Memory B cell (primary cell): ENCODE data around the gene HTR2C.
"Not testable (repeated sequence)": the region's sequence is repeated elsewhere in the genome, so short reads cannot be mapped to it uniquely, and the experiment has no call there.

Experiments used
- ATAC-seq: fragments of 150-1000 bp; cut with Tn5 transposase; 2 replicates; pipeline ENCODE4 v1.10.0; 2021; ENCODE audit warnings: low read depth, mild to moderate bottlenecking, moderate library complexity
- DNase-seq, 2 donors: peaks; one replicate each; pipeline ENCODE4 v3.0.0; 2022; ENCODE audit warnings: low spot score in 2 of 2
- H3K27ac Mint-ChIP-seq: one replicate; pipeline ENCODE4 v1.8.0; 2022; ENCODE audit warnings: mild to moderate bottlenecking, moderate library complexity, mixed read lengths
- H3K27me3 Mint-ChIP-seq: one replicate; pipeline ENCODE4 v1.8.0; 2022; ENCODE audit warnings: mixed read lengths
- H3K36me3 Mint-ChIP-seq: one replicate; pipeline ENCODE4 v1.8.0; 2022; ENCODE audit warnings: mild to moderate bottlenecking, mixed read lengths
- H3K4me1 Mint-ChIP-seq: one replicate; pipeline ENCODE4 v1.8.0; 2022; ENCODE audit warnings: mixed read lengths
- H3K4me3 Mint-ChIP-seq: one replicate; pipeline ENCODE4 v1.8.0; 2022; ENCODE audit warnings: mild to moderate bottlenecking, moderate library complexity, mixed read lengths
- H3K9me3 Mint-ChIP-seq: one replicate; pipeline ENCODE4 v1.8.0; 2022; ENCODE audit warnings: mixed read lengths

Gene HTR2C

DNA sequence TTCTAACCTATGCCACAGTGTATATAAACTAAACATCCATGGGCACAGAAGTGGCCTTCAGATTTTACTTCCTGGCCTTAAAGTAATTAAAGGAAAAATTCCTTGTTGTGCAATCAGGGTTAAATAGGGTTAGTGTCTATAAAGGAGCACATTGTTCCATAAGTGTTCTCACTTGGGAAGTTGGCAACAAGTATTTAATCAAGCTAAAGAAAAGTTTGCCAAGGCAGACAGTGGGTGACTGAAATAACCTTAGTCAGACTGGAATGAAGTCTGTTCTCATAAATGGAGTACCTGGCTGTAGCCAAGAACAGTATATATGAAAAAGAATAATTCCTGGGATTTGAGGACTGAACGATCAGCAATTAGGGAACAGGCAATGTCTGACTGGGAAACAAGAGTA, 213.6 kb downstream of the HTR2C start:
- no peak for DNase-seq

GRCh38 chrX:114798907-114799306, 215.0 kb downstream of the HTR2C start:
- Mint-ChIP-seq H3K36me3 (no peaks in the 10 kb centered on the region), H3K4me3 (no peak overlapping the region), H3K27me3 (no peaks in the 10 kb centered on the region), H3K4me1 (no peaks in the 10 kb centered on the region), H3K9me3 (no peaks in the 10 kb centered on the region), H3K27ac (no peak overlapping the region)
- no peak for DNase-seq
- ATAC-seq = no peak

More for the DNA sequence above, 213.6 kb downstream of the HTR2C start:
- Mint-ChIP-seq H3K36me3 (no peaks in the 10 kb centered on the region), H3K27me3 (no peaks in the 10 kb centered on the region), H3K4me3 (no peak overlapping the region), H3K4me1 (no peaks in the 10 kb centered on the region), H3K9me3 (peaks cover 1% of the 10 kb centered on the region), H3K27ac (no peak overlapping the region)
- ATAC-seq = no peak

DNA sequence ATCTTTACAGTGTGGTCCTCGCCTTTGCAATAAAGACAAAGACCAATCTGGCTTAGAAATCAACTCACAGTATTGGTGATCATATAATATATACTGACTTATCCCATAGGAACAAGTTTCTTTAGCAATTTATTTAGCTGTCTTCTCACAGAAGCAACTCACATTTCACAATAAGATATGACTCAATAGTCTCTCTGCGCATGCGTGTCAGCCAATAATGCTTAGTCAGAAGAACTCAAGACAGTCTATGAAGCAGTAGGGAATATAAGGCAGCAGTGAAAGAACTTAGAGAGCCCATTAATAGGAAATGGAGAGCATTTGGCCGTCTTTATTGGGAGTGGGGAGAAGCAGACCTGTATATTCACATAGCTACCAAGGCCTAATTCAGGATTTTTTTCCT, 216.8 kb downstream of the HTR2C start:
- ATAC-seq (no peak), DNase-seq (no peak)
- Mint-ChIP-seq H3K4me1 (no peaks in the 10 kb centered on the region), H3K9me3 (no peaks in the 10 kb centered on the region), H3K27ac (no peak overlapping the region), H3K36me3 (no peaks in the 10 kb centered on the region), H3K4me3 (no peak overlapping the region), H3K27me3 (no peaks in the 10 kb centered on the region)

- ATAC-seq (no peak), DNase-seq (no peak)
- H3K4me3 Mint-ChIP-seq = no peak overlapping the region
- no peaks in the 10 kb centered on the region for H3K36me3 Mint-ChIP-seq
- no peaks in the 10 kb centered on the region for H3K9me3 Mint-ChIP-seq
- no peak overlapping the region for H3K27ac Mint-ChIP-seq
- no peaks in the 10 kb centered on the region for H3K27me3 Mint-ChIP-seq
- H3K4me1 Mint-ChIP-seq = no peaks in the 10 kb centered on the region
Observed at GRCh38 chrX:114819509-114819908, 235.6 kb downstream of the HTR2C start.

DNA sequence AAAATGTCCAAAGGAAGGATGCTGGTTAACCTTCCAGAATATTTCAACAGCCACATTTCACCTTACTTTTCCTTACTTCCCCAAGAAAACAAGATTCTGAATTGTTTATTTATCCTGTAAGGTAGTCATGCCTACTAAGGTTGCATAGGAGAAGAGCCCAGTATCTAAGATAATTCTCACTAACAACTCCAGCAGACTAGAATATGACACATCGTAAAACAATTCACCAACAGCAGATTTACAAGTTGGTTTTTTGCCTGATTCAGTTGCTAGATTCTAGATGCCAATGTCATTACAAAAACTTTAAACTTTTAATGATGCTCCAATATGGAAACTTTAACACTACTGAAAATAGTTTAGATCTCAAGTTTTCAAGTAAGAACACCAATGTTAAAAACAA, 257.2 kb downstream of the HTR2C start:
- H3K4me3 Mint-ChIP-seq = no peak overlapping the region
- no peaks in the 10 kb centered on the region for H3K4me1 Mint-ChIP-seq
- no peaks in the 10 kb centered on the region for H3K36me3 Mint-ChIP-seq
- no peaks in the 10 kb centered on the region for H3K27me3 Mint-ChIP-seq
- no peak overlapping the region for H3K27ac Mint-ChIP-seq
- no peak for DNase-seq
- ATAC-seq = no peak
- H3K9me3 Mint-ChIP-seq = no peaks in the 10 kb centered on the region

DNA sequence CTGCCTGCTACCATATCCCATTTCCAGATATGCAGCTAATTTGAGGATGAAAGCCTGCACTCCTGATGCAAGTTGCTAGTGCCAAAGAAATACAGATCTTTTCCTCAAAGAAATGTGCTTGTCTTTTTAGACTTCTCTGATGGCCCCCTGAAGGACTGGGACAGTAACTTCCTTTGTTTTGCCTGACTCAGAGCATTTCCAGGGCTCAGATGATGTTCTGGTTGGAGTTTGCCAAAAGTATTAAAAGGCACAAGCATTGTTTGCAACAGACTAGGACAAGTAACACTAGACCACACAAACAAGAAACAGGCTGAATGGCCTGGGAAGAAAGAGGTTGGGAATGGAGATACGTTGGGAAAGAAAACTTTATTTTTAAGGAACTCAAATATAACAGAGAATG, 258.3 kb downstream of the HTR2C start:
- no peaks in the 10 kb centered on the region for H3K36me3 Mint-ChIP-seq
- H3K4me3 Mint-ChIP-seq = no peak overlapping the region
- ATAC-seq = no peak
- H3K27me3 Mint-ChIP-seq = no peaks in the 10 kb centered on the region
- H3K9me3 Mint-ChIP-seq = no peaks in the 10 kb centered on the region
- H3K27ac Mint-ChIP-seq = no peak overlapping the region
- no peaks in the 10 kb centered on the region for H3K4me1 Mint-ChIP-seq
- DNase-seq = no peak

DNA sequence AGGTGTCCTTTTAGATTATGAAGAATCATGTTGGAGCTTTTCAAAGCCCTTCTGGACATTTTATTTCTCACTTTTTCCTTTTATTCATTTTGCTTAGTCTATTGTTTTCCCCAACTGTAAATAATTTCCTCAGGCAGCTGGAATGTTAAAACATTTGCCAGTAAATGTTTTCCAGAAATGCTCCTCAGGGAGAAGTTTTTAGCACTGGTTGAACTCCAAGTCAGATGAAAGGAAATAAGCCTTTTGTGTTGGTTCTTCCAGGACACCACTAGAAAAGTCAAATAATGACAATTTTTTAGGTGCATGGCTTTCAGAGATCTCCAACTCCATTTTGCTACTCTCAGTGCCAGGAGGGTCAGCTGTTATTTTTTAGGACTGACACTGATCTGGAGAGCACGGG, 305.6 kb downstream of the HTR2C start:
- Mint-ChIP-seq H3K27ac (no peak overlapping the region), H3K9me3 (no peaks in the 10 kb centered on the region), H3K27me3 (no peaks in the 10 kb centered on the region), H3K4me1 (no peaks in the 10 kb centered on the region), H3K36me3 (no peaks in the 10 kb centered on the region), H3K4me3 (no peak overlapping the region)
- ATAC-seq (no peak), DNase-seq (no peak)

- Mint-ChIP-seq H3K4me3 (no peak overlapping the region), H3K27me3 (no peaks in the 10 kb centered on the region), H3K36me3 (no peaks in the 10 kb centered on the region), H3K27ac (no peak overlapping the region), H3K4me1 (no peaks in the 10 kb centered on the region), H3K9me3 (peaks cover 3% of the 10 kb centered on the region)
- DNase-seq (no peak), ATAC-seq (no peak)
Observed at GRCh38 chrX:114903618-114904017, 319.7 kb downstream of the HTR2C start.

- DNase-seq (no peak), ATAC-seq (no peak)
- H3K4me1 Mint-ChIP-seq = no peaks in the 10 kb centered on the region
- H3K4me3 Mint-ChIP-seq = no peak overlapping the region
- H3K9me3 Mint-ChIP-seq = peaks cover 3% of the 10 kb centered on the region
- no peaks in the 10 kb centered on the region for H3K36me3 Mint-ChIP-seq
- H3K27ac Mint-ChIP-seq = no peak overlapping the region
- H3K27me3 Mint-ChIP-seq = no peaks in the 10 kb centered on the region
Observed at GRCh38 chrX:114905251-114905650, 321.4 kb downstream of the HTR2C start.

- H3K4me3 Mint-ChIP-seq = no peak overlapping the region
- H3K36me3 Mint-ChIP-seq = no peaks in the 10 kb centered on the region
- H3K27ac Mint-ChIP-seq = no peak overlapping the region
- DNase-seq (no peak), ATAC-seq (no peak)
- H3K4me1 Mint-ChIP-seq = no peaks in the 10 kb centered on the region
- no peaks in the 10 kb centered on the region for H3K27me3 Mint-ChIP-seq
- H3K9me3 Mint-ChIP-seq = peaks cover 3% of the 10 kb centered on the region
Observed at GRCh38 chrX:114906984-114907510, 323.2 kb downstream of the HTR2C start.

- H3K4me1 Mint-ChIP-seq = no peaks in the 10 kb centered on the region
- no peaks in the 10 kb centered on the region for H3K36me3 Mint-ChIP-seq
- H3K9me3 Mint-ChIP-seq = peaks cover 4% of the 10 kb centered on the region
Observed at GRCh38 chrX:114924423-114924822, 340.5 kb downstream of the HTR2C start.

GRCh38 chrX:114924856-114925255, 341.0 kb downstream of the HTR2C start:
- Mint-ChIP-seq H3K9me3 (peaks cover 4% of the 10 kb centered on the region), H3K36me3 (no peaks in the 10 kb centered on the region), H3K27ac (no peak overlapping the region), H3K4me1 (no peaks in the 10 kb centered on the region), H3K4me3 (no peak overlapping the region), H3K27me3 (no peaks in the 10 kb centered on the region)
- DNase-seq (no peak), ATAC-seq (no peak)

More at GRCh38 chrX:114924423-114924822, 340.5 kb downstream of the HTR2C start:
- DNase-seq = no peak
- no peak for ATAC-seq
- Mint-ChIP-seq H3K4me3 (no peak overlapping the region), H3K27ac (no peak overlapping the region), H3K27me3 (no peaks in the 10 kb centered on the region)

DNA sequence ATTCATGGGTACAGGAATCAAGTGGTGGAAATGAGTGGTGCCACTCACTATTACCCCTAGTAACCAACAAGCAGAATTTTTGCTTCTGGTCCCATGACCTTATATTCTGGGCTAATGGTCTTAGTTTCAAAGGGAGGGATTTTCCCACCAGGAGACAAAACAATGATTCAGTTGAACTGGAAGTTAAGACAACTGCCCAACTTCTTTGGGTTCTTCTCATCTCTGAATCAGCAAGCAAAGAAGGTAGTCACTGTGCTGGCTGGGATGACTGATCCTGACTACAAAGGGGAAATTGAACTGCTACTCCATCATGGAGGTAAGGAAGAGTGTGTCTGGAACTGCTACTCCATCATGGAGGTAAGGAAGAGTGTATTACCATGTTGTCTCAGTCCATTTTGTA, 346.3 kb downstream of the HTR2C start:
- DNase-seq (no peak), ATAC-seq (no peak)
- H3K36me3 Mint-ChIP-seq = no peaks in the 10 kb centered on the region
- H3K27me3 Mint-ChIP-seq = no peaks in the 10 kb centered on the region
- no peak overlapping the region for H3K27ac Mint-ChIP-seq
- peaks cover 3% of the 10 kb centered on the region for H3K9me3 Mint-ChIP-seq
- no peaks in the 10 kb centered on the region for H3K4me1 Mint-ChIP-seq
- H3K4me3 Mint-ChIP-seq = no peak overlapping the region

GRCh38 chrX:114932550-114932949, 348.7 kb downstream of the HTR2C start:
- H3K27ac Mint-ChIP-seq = no peak overlapping the region
- no peaks in the 10 kb centered on the region for H3K4me1 Mint-ChIP-seq
- ATAC-seq = no peak
- no peaks in the 10 kb centered on the region for H3K27me3 Mint-ChIP-seq
- H3K9me3 Mint-ChIP-seq = peaks cover 6% of the 10 kb centered on the region
- H3K36me3 Mint-ChIP-seq = no peaks in the 10 kb centered on the region
- H3K4me3 Mint-ChIP-seq = no peak overlapping the region
- no peak for DNase-seq

- not testable (repeated sequence) for H3K27ac Mint-ChIP-seq, H3K4me3 Mint-ChIP-seq, H3K27me3 Mint-ChIP-seq, H3K4me1 Mint-ChIP-seq, ATAC-seq, H3K36me3 Mint-ChIP-seq, H3K9me3 Mint-ChIP-seq, DNase-seq
Observed at GRCh38 chrX:114933291-114933690, 349.4 kb downstream of the HTR2C start.
